HG03432 (cell line): ENCODE data around the gene AGFG2.
"Not testable (repeated sequence)": the region's sequence is repeated elsewhere in the genome, so short reads cannot be mapped to it uniquely, and the experiment has no call there.

ENCODE experiments used
- ATAC-seq: cut with Tn5 transposase; IDR thresholded peaks from one replicate; pipeline ENCODE4 v1.9.1; 2021; ENCODE audit warnings: mild to moderate bottlenecking, moderate library complexity; ENCODE audit not compliant: unreplicated experiment

Gene AGFG2

DNA sequence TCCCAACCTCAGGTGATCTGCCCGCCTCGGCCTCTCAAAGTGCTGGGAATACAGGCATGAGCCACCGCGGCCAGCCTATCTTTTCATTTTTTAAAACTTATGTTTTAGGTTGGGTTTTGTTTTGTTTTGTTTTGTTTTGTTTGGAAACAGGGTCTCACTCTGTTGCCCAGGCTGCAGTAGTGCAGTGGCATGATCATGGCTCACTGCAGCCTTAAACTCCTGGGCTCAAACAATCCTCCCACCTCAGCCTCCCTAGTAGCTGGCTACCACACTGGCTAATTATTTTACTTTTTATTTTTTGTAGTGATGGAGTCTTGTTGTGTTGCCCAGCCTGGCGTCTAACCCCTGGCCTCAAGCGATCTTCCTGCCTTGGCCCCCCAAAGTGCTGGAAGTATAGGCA lies 19.4 kb upstream of the AGFG2 start:
- ATAC-seq: no peak

DNA sequence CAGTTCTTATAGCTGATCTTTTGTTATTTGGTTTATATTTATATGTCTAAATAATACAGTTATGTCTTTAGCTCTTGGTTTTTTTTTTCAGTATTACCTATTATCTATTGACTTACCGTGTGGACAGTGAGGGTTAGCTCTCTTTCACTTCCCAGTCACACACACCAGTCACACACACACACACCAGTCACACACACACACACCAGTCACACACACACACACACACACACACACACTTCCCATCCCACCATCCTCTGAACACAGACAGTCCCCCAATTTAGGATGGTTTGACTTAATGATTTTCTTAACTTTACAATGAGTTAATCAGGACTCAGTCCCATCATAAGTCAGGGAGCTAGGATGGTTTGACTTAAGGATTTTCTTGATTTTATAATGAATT lies 18.9 kb upstream of the AGFG2 start:
- ATAC-seq: no peak

- no peak for ATAC-seq
Measured at GRCh38 chr7:100521076-100521475, 17.9 kb upstream of the AGFG2 start.

DNA sequence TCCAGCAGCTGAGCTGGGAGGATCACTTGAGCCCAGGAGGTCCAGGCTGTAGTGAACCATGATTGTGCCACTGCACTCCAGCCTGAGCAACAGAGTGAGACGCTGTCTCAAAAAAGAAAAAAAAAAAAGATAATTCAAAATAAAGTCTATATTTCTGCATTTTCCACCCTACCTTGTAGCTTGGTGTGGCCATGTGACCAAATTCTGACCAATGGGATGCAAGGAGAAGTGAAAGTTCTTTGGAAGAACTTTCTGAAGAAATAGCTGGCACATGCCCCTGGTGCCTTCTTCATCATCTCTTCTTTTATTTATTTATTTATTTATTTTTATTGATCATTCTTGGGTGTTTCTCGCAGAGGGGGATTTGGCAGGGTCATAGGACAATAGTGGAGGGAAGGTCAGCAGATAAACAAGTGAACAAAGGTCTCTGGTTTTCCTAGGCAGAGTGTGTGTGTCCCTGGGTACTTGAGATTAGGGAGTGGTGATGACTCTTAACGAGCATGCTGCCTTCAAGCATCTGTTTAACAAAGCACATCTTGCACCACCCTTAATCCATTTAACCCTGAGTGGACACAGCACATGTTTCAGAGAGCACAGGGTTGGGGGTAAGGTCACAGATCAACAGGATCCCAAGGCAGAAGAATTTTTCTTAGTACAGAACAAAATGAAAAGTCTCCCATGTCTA lies 17.0 kb upstream of the AGFG2 start:
- ATAC-seq: not testable (repeated sequence)

GRCh38 chr7:100523192-100523591 lies 15.8 kb upstream of the AGFG2 start:
- not testable (repeated sequence) for ATAC-seq

- ATAC-seq: not testable (repeated sequence)
Measured at GRCh38 chr7:100528108-100528866, 10.7 kb upstream of the AGFG2 start.

- no peak for ATAC-seq
Measured at GRCh38 chr7:100532165-100533022, 6.6 kb upstream of the AGFG2 start.

- ATAC-seq: not testable (repeated sequence)
Measured at GRCh38 chr7:100535982-100536381, 3.0 kb upstream of the AGFG2 start.

GRCh38 chr7:100536695-100537094 lies 2.3 kb upstream of the AGFG2 start:
- not testable (repeated sequence) for ATAC-seq

DNA sequence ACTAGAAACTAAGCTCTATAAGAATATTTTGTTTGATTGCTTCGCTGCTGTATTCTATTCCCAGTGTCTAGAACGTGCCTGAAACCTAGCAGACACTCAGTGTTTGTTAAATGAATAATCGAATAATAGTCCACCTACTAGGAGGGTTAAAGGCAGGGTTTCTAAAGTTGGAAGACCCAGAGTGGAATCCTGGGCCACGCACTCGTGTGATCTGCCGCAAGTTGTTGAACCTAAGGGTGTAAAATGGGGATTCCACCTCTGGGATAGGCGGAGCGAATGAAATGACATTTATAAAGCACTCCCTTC lies 702 bp upstream of the AGFG2 start:
- no peak for ATAC-seq

DNA sequence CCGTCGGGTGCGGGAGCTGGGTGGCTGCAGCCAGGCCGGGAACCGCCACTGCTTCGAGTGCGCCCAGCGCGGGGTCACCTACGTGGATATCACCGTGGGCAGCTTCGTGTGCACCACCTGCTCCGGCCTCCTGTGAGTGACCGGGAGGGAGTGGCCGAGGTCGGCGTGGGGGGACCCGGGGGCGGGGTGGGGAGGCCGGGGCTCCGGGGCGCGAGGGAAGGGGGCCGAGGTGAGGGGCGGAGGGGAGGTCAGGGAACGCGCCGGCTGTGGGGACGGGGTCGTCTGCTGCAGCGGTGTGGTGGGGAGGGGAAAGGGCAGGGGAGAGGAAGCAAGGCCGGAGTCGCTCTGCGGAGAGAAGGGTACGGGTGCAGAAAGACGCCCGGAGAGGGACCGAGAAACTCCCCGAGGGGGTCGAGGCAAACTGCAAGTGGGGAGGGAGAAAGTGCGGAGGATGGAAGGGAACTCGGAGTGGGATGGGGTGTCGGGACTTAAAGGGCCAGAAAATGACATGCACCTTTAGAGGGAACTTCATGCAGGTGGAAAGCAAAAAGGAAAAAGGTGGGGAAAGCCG lies 518 bp downstream of the AGFG2 start:
- no peak for ATAC-seq

DNA sequence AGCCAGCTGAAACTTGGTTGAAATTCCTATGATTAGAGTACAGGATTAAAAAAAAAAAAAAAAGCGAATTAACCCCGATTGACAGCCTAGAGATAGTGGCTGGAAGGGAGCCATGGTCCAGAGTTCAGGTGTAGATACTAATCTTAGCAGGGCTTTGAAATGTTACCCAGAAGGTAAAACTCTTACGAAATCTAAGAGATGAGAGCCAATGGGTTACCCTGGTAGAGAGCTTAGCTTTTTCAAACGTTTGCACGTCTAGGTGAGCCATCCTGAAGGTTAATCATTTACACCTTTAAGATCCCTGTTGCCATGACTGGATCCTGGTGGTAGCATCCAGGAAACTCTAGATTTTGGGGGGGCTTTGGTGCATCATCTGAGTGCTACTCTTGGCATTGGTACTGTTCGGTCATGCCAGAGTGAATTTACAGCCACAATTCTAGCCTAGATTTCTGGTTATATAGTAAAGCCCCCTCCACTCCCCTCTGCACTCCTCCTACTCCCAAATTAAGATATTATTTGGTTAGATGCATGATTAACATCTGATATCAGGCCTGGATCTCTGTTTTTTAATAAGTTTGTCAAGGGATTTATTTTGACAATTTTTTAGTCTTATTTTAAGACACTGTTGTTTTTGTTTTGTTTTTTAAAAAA lies 1.2 kb downstream of the AGFG2 start:
- no peak for ATAC-seq

- not testable (repeated sequence) for ATAC-seq
Measured at GRCh38 chr7:100541309-100541708, 2.3 kb downstream of the AGFG2 start.

- no peak for ATAC-seq
Measured at GRCh38 chr7:100543586-100543985, 4.6 kb downstream of the AGFG2 start.

GRCh38 chr7:100544386-100544785 lies 5.4 kb downstream of the AGFG2 start:
- ATAC-seq: no peak

DNA sequence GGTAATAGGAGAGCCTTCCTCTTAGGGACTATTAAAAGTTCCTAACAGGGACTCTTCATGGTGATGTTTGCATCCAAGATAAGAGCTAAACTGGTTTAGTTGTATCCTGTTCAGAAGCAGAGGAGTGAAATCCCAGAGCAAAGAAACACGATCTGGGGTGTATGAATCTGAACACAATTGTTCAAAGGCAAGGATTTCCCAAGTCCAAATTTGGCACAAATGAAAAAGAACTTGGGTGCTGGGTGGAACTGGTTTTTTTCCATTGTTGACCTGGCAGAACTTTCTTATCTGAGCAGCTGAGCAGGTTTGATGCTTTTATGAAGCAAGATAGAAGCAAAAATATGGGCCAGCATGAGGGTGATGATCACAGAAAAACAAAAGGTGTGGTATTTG lies 6.0 kb downstream of the AGFG2 start:
- no peak for ATAC-seq

DNA sequence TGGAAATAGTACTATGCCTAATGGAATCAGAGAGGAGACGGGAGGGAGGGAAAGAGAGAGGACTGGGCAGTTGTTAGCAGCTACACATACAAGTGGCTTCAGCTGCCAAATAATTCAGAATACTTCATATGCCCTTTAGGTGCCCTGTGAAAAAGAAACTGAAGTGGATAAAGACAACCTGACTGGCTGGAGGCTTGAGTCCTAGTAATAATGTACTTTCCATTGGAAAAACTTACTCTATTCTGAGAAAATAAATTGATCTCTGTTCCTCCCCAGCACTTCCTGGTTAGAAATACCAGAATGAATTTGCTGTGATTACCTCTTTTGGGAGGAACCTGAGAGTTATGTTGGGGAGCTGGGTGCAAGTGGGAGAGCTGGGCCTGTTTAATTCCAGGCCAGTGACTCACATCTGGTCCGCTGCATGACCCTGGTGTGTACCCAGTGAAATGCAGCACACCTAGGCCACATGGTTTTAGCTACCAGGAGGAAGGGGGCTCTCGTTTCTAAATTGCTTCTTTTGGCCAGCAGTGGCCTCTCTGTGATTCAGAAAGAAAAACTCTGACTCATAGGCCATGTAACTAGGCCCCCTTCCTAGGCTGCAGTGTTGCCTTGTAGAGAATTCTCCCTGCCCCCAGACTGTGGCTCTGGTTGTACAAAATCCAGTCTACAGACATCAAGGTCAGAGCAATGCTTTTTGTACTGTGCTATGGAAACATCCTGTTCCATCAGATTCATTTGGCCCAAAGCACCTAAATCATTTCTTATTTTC lies 6.5 kb downstream of the AGFG2 start:
- peak; percentile 71 for ATAC-seq

DNA sequence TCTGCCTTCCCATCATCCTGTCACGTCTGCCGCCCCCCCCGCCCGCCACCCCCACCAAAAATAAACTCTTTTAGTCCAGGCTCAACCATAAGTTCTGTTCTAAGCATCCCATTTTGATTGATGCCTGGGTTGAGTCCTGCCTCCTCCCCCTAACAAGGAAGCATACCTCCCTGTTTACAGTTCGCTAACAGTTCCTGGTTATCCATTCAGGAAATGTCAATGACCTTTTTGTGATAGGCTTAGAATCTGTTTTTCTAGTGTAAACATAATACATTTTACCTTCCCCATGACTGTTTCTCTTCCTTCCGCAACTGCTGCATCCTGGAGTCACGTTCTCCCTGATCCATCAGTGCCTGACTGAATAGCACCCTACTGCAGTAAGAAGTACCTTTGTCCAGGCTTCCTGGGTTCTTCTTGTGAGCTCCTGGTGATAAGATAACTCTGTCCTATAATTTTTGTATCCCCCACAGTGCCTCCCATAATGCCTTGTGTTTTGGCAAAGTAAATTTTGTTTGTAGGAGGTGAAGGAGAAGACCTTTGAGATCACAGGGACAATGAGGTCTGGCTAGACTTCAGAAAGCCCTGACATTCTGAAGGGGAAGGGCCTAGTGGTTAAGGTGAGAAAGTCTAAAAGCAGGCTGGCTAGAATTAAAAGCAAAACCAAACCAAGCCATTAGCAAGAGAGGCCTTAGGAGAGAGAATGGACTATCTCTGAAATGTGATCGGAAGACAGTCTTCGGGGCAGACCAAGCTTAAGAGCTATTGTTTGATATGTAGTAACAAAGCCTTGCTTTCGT lies 7.3 kb downstream of the AGFG2 start:
- ATAC-seq: peak; percentile 37
